GM23248 (cell line): ENCODE data around the gene B4GALT6. TPM values are rescaled to one million over a fixed set of nuclear protein-coding genes. Genes with fewer than 3 reads are reported as not detected.
A peak's percentile ranks its signal among the peaks of the same experiment; 100 is the strongest.

Experiments
- DNase-seq: peaks from one replicate; pipeline ENCODE4 v3.0.0-alpha.2; 2015
- H2AFZ ChIP-seq: fragments of 200-600 bp; sonication (generic); 2 replicates; pipeline ENCODE4 v1.6.1; 2016; ENCODE audit warnings: antibody characterized with exemption
- H3F3A ChIP-seq: fragments of 200-600 bp; sonication (generic); 2 replicates; pipeline ENCODE4 v1.6.1; 2016; ENCODE audit warnings: mild to moderate bottlenecking, antibody characterized with exemption, mixed run types; ENCODE audit not compliant: insufficient read depth
- H3K27ac ChIP-seq: fragments of 200-600 bp; sonication (generic); 2 replicates; pipeline ENCODE4 v1.5.1; 2016; ENCODE audit warnings: mild to moderate bottlenecking
- H3K27me3 ChIP-seq: fragments of 200-600 bp; sonication (generic); replicated peaks from 2 replicates; pipeline ENCODE4 v1.6.1; 2016; ENCODE audit warnings: mild to moderate bottlenecking; ENCODE audit not compliant: insufficient read depth
- H3K36me3 ChIP-seq: fragments of 200-600 bp; sonication (generic); 2 replicates; pipeline ENCODE4 v1.6.1; 2016; ENCODE audit warnings: low read depth, mild to moderate bottlenecking
- H3K4me1 ChIP-seq: fragments of 200-600 bp; sonication (generic); 2 replicates; pipeline ENCODE4 v1.6.1; 2016; ENCODE audit warnings: mild to moderate bottlenecking; ENCODE audit not compliant: insufficient read depth
- H3K4me2 ChIP-seq: fragments of 200-600 bp; sonication (generic); one replicate; pipeline ENCODE4 v1.6.1; 2016; ENCODE audit warnings: mild to moderate bottlenecking; ENCODE audit not compliant: unreplicated experiment
- H3K4me3 ChIP-seq: fragments of 200-600 bp; sonication (generic); 2 replicates; pipeline ENCODE4 v1.5.1; 2016; ENCODE audit warnings: mild to moderate bottlenecking
- H3K79me2 ChIP-seq: fragments of 200-600 bp; sonication (generic); 2 replicates; pipeline ENCODE4 v1.6.1; 2016; ENCODE audit warnings: mild to moderate bottlenecking; ENCODE audit not compliant: insufficient read depth
- H3K9ac ChIP-seq: fragments of 200-600 bp; sonication (generic); 2 replicates; pipeline ENCODE4 v1.6.1; 2016; ENCODE audit warnings: mild to moderate bottlenecking
- H3K9me2 ChIP-seq: fragments of 200-600 bp; sonication (generic); 2 replicates; pipeline ENCODE4 v1.6.1; 2016; ENCODE audit warnings: mixed run types, mild to moderate bottlenecking, moderate library complexity; ENCODE audit not compliant: insufficient read depth
- H3K9me3 ChIP-seq: fragments of 200-600 bp; sonication (generic); one replicate; pipeline ENCODE4 v1.6.1; 2017; ENCODE audit warnings: low read depth
- H4K20me1 ChIP-seq: fragments of 200-600 bp; sonication (generic); 2 replicates; pipeline ENCODE4 v1.6.0; 2016; ENCODE audit not compliant: insufficient read depth
- EZH2 ChIP-seq: fragments of 200-600 bp; sonication (generic); IDR thresholded peaks from 2 replicates; pipeline ENCODE4 v1.6.1; 2018; ENCODE audit warnings: antibody characterized with exemption, mild to moderate bottlenecking; ENCODE audit not compliant: insufficient read depth, poor library complexity, severe bottlenecking
- EZH2phosphoT487 ChIP-seq: fragments of 200-600 bp; sonication (generic); IDR thresholded peaks from 2 replicates; pipeline ENCODE4 v1.6.1; 2018; ENCODE audit warnings: antibody characterized with exemption, moderate library complexity, mild to moderate bottlenecking, low read depth; ENCODE audit not compliant: insufficient read depth
- WGBS, 2 experiments: methylation state at CpG; one replicate each; pipeline ENCODE4 v1.1.6; 2015 to 2017; ENCODE audit warnings: low lambda C conversion rate in 2 of 2, low coverage in 1 of 2; ENCODE audit errors: missing lambda C conversion rate in 2 of 2; 5-methylcytosine and 5-hydroxymethylcytosine counted together
- in situ Hi-C: fragments of 300-500 bp; cut with MboI; formaldehyde crosslinking; loops from 2 replicates; pipeline ENCODE4 v1.15.0; 2020
- polyA plus RNA-seq: library from polyadenylated mRNA; unstranded; fragments of >200 nt; fragmentation: Nextera tagmentation; extraction: Ambion mirVana; gene quantifications from 2 replicates; pipeline ENCODE4 v1.2.1, GENCODE V29; 2016
- total RNA-seq: library from RNA; depleted of rRNA; stranded (reverse); fragments of >200 nt; shearing (Covaris generic); gene quantifications from 2 replicates; pipeline ENCODE4 v1.2.3, GENCODE V29; 2014

The B4GALT6 gene
- total and polyA plus RNA-seq, 2 experiments from 2014 or later, result 1.2 to 2.4 TPM

GRCh38 chr18:31723639-31723989 is 39.2 kb upstream of the B4GALT6 start:
- 19 to 30% methylated on average over 5 to 7 of the region's 7 CpGs for WGBS, 2 experiments

GRCh38 chr18:31722369-31722957 is 38.1 kb upstream of the B4GALT6 start:
- H3K4me3 ChIP-seq, result no peak overlapping the region
- H3K9ac ChIP-seq, result no peak overlapping the region
- H3K27me3 ChIP-seq, result peaks cover 8% of the 10 kb centered on the region; the same call in 1 of the 2 replicates
- no peaks in the 10 kb centered on the region for H3K36me3 ChIP-seq
- no peaks in the 10 kb centered on the region for H3F3A ChIP-seq
- no peaks in the 10 kb centered on the region for H4K20me1 ChIP-seq
- H3K27ac ChIP-seq, result no peak overlapping the region
- no peaks in the 10 kb centered on the region for H3K79me2 ChIP-seq
- WGBS, 2 experiments, result 34 to 36% methylated on average over 7 of the region's 7 CpGs
- no peak overlapping the region for H3K4me2 ChIP-seq
- no peaks in the 10 kb centered on the region for H3K9me3 ChIP-seq
- DNase-seq, result peak; percentile 70
- H2AFZ ChIP-seq, result no peak overlapping the region
- in situ Hi-C loops, result no loop called here
- H3K4me1 ChIP-seq, result no peaks in the 10 kb centered on the region
- no peaks in the 10 kb centered on the region for H3K9me2 ChIP-seq
- no peak for TF ChIP-seq EZH2phosphoT487
- no peak for TF ChIP-seq EZH2

More at GRCh38 chr18:31723639-31723989, 39.2 kb upstream of the B4GALT6 start:
- 0 out of 2 replicates have a peak overlapping the region, but pooled peaks have one; percentile 85 for H2AFZ ChIP-seq
- H3K9ac ChIP-seq, result no peak overlapping the region
- H3K9me3 ChIP-seq, result no peaks in the 10 kb centered on the region
- peak overlapping the region; percentile 71 for H3K4me2 ChIP-seq
- no peak for DNase-seq
- no peak overlapping the region for H3K27ac ChIP-seq
- TF ChIP-seq EZH2 (no peak), EZH2phosphoT487 (no peak)
- in situ Hi-C loops, result no loop called here
- no peaks in the 10 kb centered on the region for H3K9me2 ChIP-seq
- no peaks in the 10 kb centered on the region for H3F3A ChIP-seq
- H3K79me2 ChIP-seq, result no peaks in the 10 kb centered on the region
- peak overlapping the region; percentile 70; the same call in 1 of the 2 replicates for H3K4me3 ChIP-seq
- H3K27me3 ChIP-seq, result peaks cover 13% of the 10 kb centered on the region; the same call in 1 of the 2 replicates
- no peaks in the 10 kb centered on the region for H4K20me1 ChIP-seq
- H3K4me1 ChIP-seq, result no peaks in the 10 kb centered on the region
- no peaks in the 10 kb centered on the region for H3K36me3 ChIP-seq

- Histone ChIP-seq H3K9me2 (no peaks in the 10 kb centered on the region), H3K4me2 (no peak overlapping the region), H3F3A (no peaks in the 10 kb centered on the region), H4K20me1 (no peaks in the 10 kb centered on the region), H3K27me3 (peaks cover 8% of the 10 kb centered on the region; the same call in 1 of the 2 replicates), H3K27ac (no peak overlapping the region), H3K4me3 (no peak overlapping the region), H3K9ac (no peak overlapping the region), H3K79me2 (no peaks in the 10 kb centered on the region), H3K4me1 (no peaks in the 10 kb centered on the region), H2AFZ (no peak overlapping the region), H3K9me3 (no peaks in the 10 kb centered on the region), H3K36me3 (no peaks in the 10 kb centered on the region)
- in situ Hi-C loops, result no loop called here
- DNase-seq, result no peak
- TF ChIP-seq EZH2, result no peak
- TF ChIP-seq EZH2phosphoT487, result no peak
- 83 to 88% methylated on average over 3 of the region's 3 CpGs for WGBS, 2 experiments
Observed at GRCh38 chr18:31721601-31722000, 37.2 kb upstream of the B4GALT6 start.

GRCh38 chr18:31720867-31721266 is 36.5 kb upstream of the B4GALT6 start:
- H3K36me3 ChIP-seq, result no peaks in the 10 kb centered on the region
- no peaks in the 10 kb centered on the region for H3K9me3 ChIP-seq
- no peaks in the 10 kb centered on the region for H4K20me1 ChIP-seq
- in situ Hi-C loops, result no loop called here
- H3K4me1 ChIP-seq, result no peaks in the 10 kb centered on the region
- TF ChIP-seq EZH2phosphoT487 (no peak), EZH2 (no peak)
- no peak overlapping the region for H3K27ac ChIP-seq
- no peak overlapping the region for H3K9ac ChIP-seq
- no peaks in the 10 kb centered on the region for H3K9me2 ChIP-seq
- peaks cover 8% of the 10 kb centered on the region; the same call in 1 of the 2 replicates for H3K27me3 ChIP-seq
- H3F3A ChIP-seq, result no peaks in the 10 kb centered on the region
- H3K79me2 ChIP-seq, result no peaks in the 10 kb centered on the region
- DNase-seq, result peak; percentile 48
- no peak overlapping the region for H3K4me2 ChIP-seq
- WGBS, 2 experiments, result 27 to 29% methylated on average over 7 of the region's 7 CpGs
- no peak overlapping the region for H3K4me3 ChIP-seq
- H2AFZ ChIP-seq, result no peak overlapping the region
